SW480 (cell line): ENCODE results near the gene HPS1.

Experiments used
- DNase-seq: peaks from one replicate; pipeline ENCODE4 v3.0.0-alpha.2; 2016; ENCODE audit warnings: low spot score

The HPS1 gene

GRCh38 chr10:98388101-98388655 lies 58.6 kb downstream of the HPS1 start:
- DNase-seq: no peak

- no peak for DNase-seq
Measured at GRCh38 chr10:98384531-98385133, 62.1 kb downstream of the HPS1 start.

GRCh38 chr10:98383869-98384268 lies 62.9 kb downstream of the HPS1 start:
- no peak for DNase-seq

GRCh38 chr10:98383134-98383667 lies 63.5 kb downstream of the HPS1 start:
- DNase-seq: peak; percentile 20

- DNase-seq: no peak
Measured at GRCh38 chr10:98382691-98383101, 64.0 kb downstream of the HPS1 start.

GRCh38 chr10:98380493-98381339 lies 66.0 kb downstream of the HPS1 start:
- no peak for DNase-seq

GRCh38 chr10:98378722-98379121 lies 68.0 kb downstream of the HPS1 start:
- no peak for DNase-seq

- no peak for DNase-seq
Measured at GRCh38 chr10:98377536-98377935, 69.2 kb downstream of the HPS1 start.

- DNase-seq: no peak
Measured at GRCh38 chr10:98377001-98377400, 69.7 kb downstream of the HPS1 start.

GRCh38 chr10:98376485-98376884 lies 70.2 kb downstream of the HPS1 start:
- DNase-seq: no peak

- peak; percentile 36 for DNase-seq
Measured at GRCh38 chr10:98374217-98374985, 72.3 kb downstream of the HPS1 start.

- DNase-seq: no peak
Measured at GRCh38 chr10:98373260-98374040, 73.3 kb downstream of the HPS1 start.

GRCh38 chr10:98370831-98371820 lies 75.6 kb downstream of the HPS1 start:
- no peak for DNase-seq

GRCh38 chr10:98369801-98370200 lies 76.9 kb downstream of the HPS1 start:
- no peak for DNase-seq

- no peak for DNase-seq
Measured at GRCh38 chr10:98368644-98369043, 78.1 kb downstream of the HPS1 start.

GRCh38 chr10:98367604-98368451 lies 78.9 kb downstream of the HPS1 start:
- DNase-seq: no peak
